ENCODE results near the gene IL24. TPM values are rescaled to one million over a fixed set of nuclear protein-coding genes. Genes with fewer than 3 reads are reported as not detected.

Gene IL24
- total RNA-seq, 1 experiment from 2014 or later = not detected

DNA sequence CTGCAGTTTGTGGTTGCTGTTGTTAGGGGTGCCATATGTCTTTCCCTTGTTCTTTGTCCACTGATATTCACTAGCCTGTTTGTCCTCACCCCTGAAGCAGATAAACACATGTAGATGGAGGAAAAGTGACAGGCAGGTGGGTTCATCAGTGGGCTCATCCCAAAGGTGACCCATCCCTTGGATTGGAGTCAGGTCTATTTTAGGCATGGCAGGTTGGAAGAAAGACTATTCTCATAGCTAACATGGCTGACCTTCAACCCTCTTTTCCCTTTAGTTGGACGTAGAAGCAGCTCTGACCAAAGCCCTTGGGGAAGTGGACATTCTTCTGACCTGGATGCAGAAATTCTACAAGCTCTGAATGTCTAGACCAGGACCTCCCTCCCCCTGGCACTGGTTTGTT is 5.5 kb downstream of the IL24 start:
- TF ChIP-seq, protein P1, sequence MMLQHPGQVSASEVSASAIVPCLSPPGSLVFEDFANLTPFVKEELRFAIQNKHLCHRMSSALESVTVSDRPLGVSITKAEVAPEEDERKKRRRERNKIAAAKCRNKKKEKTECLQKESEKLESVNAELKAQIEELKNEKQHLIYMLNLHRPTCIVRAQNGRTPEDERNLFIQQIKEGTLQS (IDR thresholded peaks at IDR 0.05) = no peak
- TF ChIP-seq EZH2 (IDR thresholded peaks at IDR 0.05) (no peak), EGR1 (IDR thresholded peaks at IDR 0.05; ENCODE audit: low read depth) (no peak), RAD21 (IDR thresholded peaks at IDR 0.05; ENCODE audit: low read depth) (no peak), FOSL1 (IDR thresholded peaks at IDR 0.05; ENCODE audit: low read depth) (no peak), YY1 (IDR thresholded peaks at IDR 0.05; ENCODE audit: extremely low read depth, insufficient replicate concordance, low read depth, low read length) (no peak), SP1 (IDR thresholded peaks at IDR 0.05; ENCODE audit: low read depth) (no peak)
- TF ChIP-seq, protein P2, sequence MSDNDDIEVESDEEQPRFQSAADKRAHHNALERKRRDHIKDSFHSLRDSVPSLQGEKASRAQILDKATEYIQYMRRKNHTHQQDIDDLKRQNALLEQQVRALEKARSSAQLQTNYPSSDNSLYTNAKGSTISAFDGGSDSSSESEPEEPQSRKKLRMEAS (IDR thresholded peaks at IDR 0.05) = no peak

DNA sequence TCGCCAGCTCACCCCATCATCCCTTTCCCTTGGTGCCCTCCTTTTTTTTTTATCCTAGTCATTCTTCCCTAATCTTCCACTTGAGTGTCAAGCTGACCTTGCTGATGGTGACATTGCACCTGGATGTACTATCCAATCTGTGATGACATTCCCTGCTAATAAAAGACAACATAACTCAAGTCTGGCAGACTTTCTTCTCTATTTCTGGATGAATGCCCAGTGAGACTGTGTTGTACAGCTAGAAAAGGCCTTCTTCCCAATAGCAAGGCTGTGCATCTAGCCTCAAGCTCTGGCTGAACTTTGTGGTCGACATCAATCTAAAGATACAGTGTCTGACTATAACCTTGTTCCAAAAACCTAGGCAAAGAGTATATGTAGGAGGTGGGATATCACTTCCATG is 6.4 kb downstream of the IL24 start:
- ChIA-PET RAD21 (ENCODE audit: low non-redundant PET in 1 of 2, low total read pairs in 2 of 2, uncharacterized antibody in 2 of 2, unreplicated experiment in 2 of 2) (no interaction called here), CTCF (interaction anchor here (1.7 kb wide), 1 partner anchor 9 kb away, joined by 5 read pairs; no protein-coding TSS in a partner anchor), POLR2A (no interaction called here)
- Histone ChIP-seq H4K20me1 (ENCODE audit: insufficient read depth) (no peaks in the 10 kb centered on the region), H3K27ac (ENCODE audit: low read depth, low read length) (no peak overlapping the region), H2AFZ (ENCODE audit: low read depth, low read length, poor library complexity, severe bottlenecking) (no peak overlapping the region), H3K4me3 (replicated peaks in 1 of 2; ENCODE audit: low read depth in 1 of 2, low read length in 2 of 2) (no peak overlapping the region), H3K27me3 (ENCODE audit: insufficient read depth, low read length) (no peaks in the 10 kb centered on the region), H3K4me1 (ENCODE audit: control insufficient read depth in 1 of 2, insufficient read depth in 2 of 2, low read length in 2 of 2) (peaks cover 10 to 36% of the 10 kb centered on the region in 2 experiments), H3K9ac (ENCODE audit: low read length) (no peak overlapping the region), H3K4me2 (ENCODE audit: low read length) (no peak overlapping the region), H3K79me2 (ENCODE audit: insufficient read depth, low read length) (no peaks in the 10 kb centered on the region), H3K9me3 (ENCODE audit: control insufficient read depth in 1 of 2, insufficient read depth in 1 of 2, low read depth in 1 of 2, low read length in 2 of 2) (no peaks in the 10 kb centered on the region), H3K9me2 (ENCODE audit: insufficient read depth) (no peaks in the 10 kb centered on the region), H3K36me3 (ENCODE audit: control insufficient read depth in 1 of 2, insufficient read depth in 2 of 2, low read length in 2 of 2) (no peaks in the 10 kb centered on the region)
- TF ChIP-seq, protein P1 (IDR thresholded peaks at IDR 0.05) = no peak
- TF ChIP-seq ZNF274 (IDR thresholded peaks at IDR 0.05; ENCODE audit: low read depth, low read length) (no peak), ZFX (IDR thresholded peaks at IDR 0.05) (no peak), POLR2AphosphoS5 (IDR thresholded peaks at IDR 0.05; ENCODE audit: low read depth, low read length) (no peak), EZH2phosphoT487 (IDR thresholded peaks at IDR 0.05; ENCODE audit: borderline replicate concordance) (no peak), YY1 (IDR thresholded peaks at IDR 0.05; ENCODE audit: extremely low read depth, insufficient replicate concordance, low read depth, low read length) (no peak), CEBPB (IDR thresholded peaks at IDR 0.05; ENCODE audit: low read depth) (no peak), JUND (IDR thresholded peaks at IDR 0.05) (no peak), SRF (IDR thresholded peaks at IDR 0.05; ENCODE audit: low read depth) (no peak)
- TF ChIP-seq, protein P3, sequence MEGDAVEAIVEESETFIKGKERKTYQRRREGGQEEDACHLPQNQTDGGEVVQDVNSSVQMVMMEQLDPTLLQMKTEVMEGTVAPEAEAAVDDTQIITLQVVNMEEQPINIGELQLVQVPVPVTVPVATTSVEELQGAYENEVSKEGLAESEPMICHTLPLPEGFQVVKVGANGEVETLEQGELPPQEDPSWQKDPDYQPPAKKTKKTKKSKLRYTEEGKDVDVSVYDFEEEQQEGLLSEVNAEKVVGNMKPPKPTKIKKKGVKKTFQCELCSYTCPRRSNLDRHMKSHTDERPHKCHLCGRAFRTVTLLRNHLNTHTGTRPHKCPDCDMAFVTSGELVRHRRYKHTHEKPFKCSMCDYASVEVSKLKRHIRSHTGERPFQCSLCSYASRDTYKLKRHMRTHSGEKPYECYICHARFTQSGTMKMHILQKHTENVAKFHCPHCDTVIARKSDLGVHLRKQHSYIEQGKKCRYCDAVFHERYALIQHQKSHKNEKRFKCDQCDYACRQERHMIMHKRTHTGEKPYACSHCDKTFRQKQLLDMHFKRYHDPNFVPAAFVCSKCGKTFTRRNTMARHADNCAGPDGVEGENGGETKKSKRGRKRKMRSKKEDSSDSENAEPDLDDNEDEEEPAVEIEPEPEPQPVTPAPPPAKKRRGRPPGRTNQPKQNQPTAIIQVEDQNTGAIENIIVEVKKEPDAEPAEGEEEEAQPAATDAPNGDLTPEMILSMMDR (IDR thresholded peaks at IDR 0.05 in 2 of 3, conservative IDR thresholded peaks at IDR 0.05 in 1 of 3; ENCODE audit: borderline replicate concordance in 1 of 3, insufficient read depth in 1 of 3, low read depth in 2 of 3, low read length in 2 of 3) = no peak
- TF ChIP-seq, protein P4, sequence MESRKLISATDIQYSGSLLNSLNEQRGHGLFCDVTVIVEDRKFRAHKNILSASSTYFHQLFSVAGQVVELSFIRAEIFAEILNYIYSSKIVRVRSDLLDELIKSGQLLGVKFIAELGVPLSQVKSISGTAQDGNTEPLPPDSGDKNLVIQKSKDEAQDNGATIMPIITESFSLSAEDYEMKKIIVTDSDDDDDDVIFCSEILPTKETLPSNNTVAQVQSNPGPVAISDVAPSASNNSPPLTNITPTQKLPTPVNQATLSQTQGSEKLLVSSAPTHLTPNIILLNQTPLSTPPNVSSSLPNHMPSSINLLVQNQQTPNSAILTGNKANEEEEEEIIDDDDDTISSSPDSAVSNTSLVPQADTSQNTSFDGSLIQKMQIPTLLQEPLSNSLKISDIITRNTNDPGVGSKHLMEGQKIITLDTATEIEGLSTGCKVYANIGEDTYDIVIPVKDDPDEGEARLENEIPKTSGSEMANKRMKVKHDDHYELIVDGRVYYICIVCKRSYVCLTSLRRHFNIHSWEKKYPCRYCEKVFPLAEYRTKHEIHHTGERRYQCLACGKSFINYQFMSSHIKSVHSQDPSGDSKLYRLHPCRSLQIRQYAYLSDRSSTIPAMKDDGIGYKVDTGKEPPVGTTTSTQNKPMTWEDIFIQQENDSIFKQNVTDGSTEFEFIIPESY (IDR thresholded peaks at IDR 0.05; ENCODE audit: extremely low read depth, insufficient replicate concordance, low read length) = no peak
- DNase-seq (ENCODE audit: low read depth, low spot score) = no peak
- intact Hi-C loops (cut with micrococcal nuclease) = no loop called here
- no peak for ATAC-seq
- BruUV-seq (replicated peaks) = no TSS peak

More for the DNA sequence above, 5.5 kb downstream of the IL24 start:
- H2AFZ ChIP-seq (ENCODE audit: low read depth, low read length, poor library complexity, severe bottlenecking) = no peak overlapping the region
- peaks cover 17 to 37% of the 10 kb centered on the region in 2 experiments for H3K4me1 ChIP-seq (ENCODE audit: control insufficient read depth in 1 of 2, insufficient read depth in 2 of 2, low read length in 2 of 2)
- no peak overlapping the region for H3K27ac ChIP-seq (ENCODE audit: low read depth, low read length)
- DNase-seq (ENCODE audit: low read depth, low spot score) (no peak), ATAC-seq (no peak)
- no peak overlapping the region for H3K4me2 ChIP-seq (ENCODE audit: low read length)
- H3K79me2 ChIP-seq (ENCODE audit: insufficient read depth, low read length) = no peaks in the 10 kb centered on the region
- no peaks in the 10 kb centered on the region for H3K36me3 ChIP-seq (ENCODE audit: control insufficient read depth in 1 of 2, insufficient read depth in 2 of 2, low read length in 2 of 2)
- no peaks in the 10 kb centered on the region for H3K9me2 ChIP-seq (ENCODE audit: insufficient read depth)
- ChIA-PET POLR2A (no interaction called here), CTCF (interaction anchor here (1.7 kb wide), 1 partner anchor 10 kb away, joined by 5 read pairs; no protein-coding TSS in a partner anchor), RAD21 (ENCODE audit: low non-redundant PET in 1 of 2, low total read pairs in 2 of 2, uncharacterized antibody in 2 of 2, unreplicated experiment in 2 of 2) (no interaction called here)
- BruUV-seq (replicated peaks) = no TSS peak
- intact Hi-C loops (cut with micrococcal nuclease) = no loop called here
- no peaks in the 10 kb centered on the region for H3K27me3 ChIP-seq (ENCODE audit: insufficient read depth, low read length)
- H3K9ac ChIP-seq (ENCODE audit: low read length) = no peak overlapping the region
- no peaks in the 10 kb centered on the region for H4K20me1 ChIP-seq (ENCODE audit: insufficient read depth)
- H3K9me3 ChIP-seq (ENCODE audit: control insufficient read depth in 1 of 2, insufficient read depth in 1 of 2, low read depth in 1 of 2, low read length in 2 of 2) = no peaks in the 10 kb centered on the region
- no peak overlapping the region for H3K4me3 ChIP-seq (replicated peaks in 1 of 2; ENCODE audit: low read depth in 1 of 2, low read length in 2 of 2)
